A549 (cell line): ENCODE measurements around the gene KIAA0040. TPM values are rescaled to one million over a fixed set of nuclear protein-coding genes. Genes with fewer than 3 reads are reported as not detected.

Experiments used
- ATAC-seq, 2 experiments: fragments of 200-7000 bp in 1 of 2; fragments of >200 bp in 1 of 2; cut with Nextera tagmentation in 1 of 2; cut with Tn5 transposase in 1 of 2; 3 replicates each; pipeline versions ENCODE4 v1.8.0 to v1.9.1; 2018 to 2020; ENCODE audit warnings: mild to moderate bottlenecking in 1 of 2, moderate library complexity in 1 of 2
- CTCF ChIA-PET: fragments of 300-600 bp; sonication (Branson Sonifier 250); formaldehyde crosslinking; extraction: SDS; loops from one replicate; lab custom pipeline; 2021; ENCODE audit warnings: antibody characterized with exemption, inconsistent platforms; lab: Yijun Ruan, JAX
- POLR2A ChIA-PET: fragments of 350-600 bp; formaldehyde crosslinking; extraction: SDS; loops from one replicate; lab custom pipeline; 2021; ENCODE audit warnings: antibody characterized with exemption, inconsistent platforms; lab: Yijun Ruan, JAX
- DNase-seq, 2 experiments: peaks; one replicate each; pipeline versions ENCODE4 v3.0.0 to v3.0.0-alpha.2; 2011 to 2016; ENCODE audit warnings: low read depth in 1 of 2, low spot score in 1 of 2
- FAIRE-seq: peaks from 2 replicates; lab custom pipeline; 2011; peaks lifted over from hg19 to GRCh38; lab: Jason Lieb, UNC
- H3K27ac ChIP-seq, 2 experiments: fragments of >200 bp; sonication (Bioruptor Twin); formaldehyde crosslinking; 3 replicates each; pipeline ENCODE4 v1.5.1; 2016 to 2017
- H3K4me1 ChIP-seq: fragments of >200 bp; sonication (Bioruptor Twin); formaldehyde crosslinking; 3 replicates; pipeline ENCODE4 v1.6.1; 2016
- H3K4me2 ChIP-seq: fragments of >200 bp; sonication (Bioruptor Twin); formaldehyde crosslinking; 3 replicates; pipeline ENCODE4 v1.6.1; 2016
- H3K4me3 ChIP-seq: fragments of >200 bp; sonication (Bioruptor Twin); formaldehyde crosslinking; 3 replicates; pipeline ENCODE4 v1.5.1; 2016
- H3K9me3 ChIP-seq: fragments of >200 bp; sonication (Bioruptor Twin); formaldehyde crosslinking; 3 replicates; pipeline ENCODE4 v1.6.1; 2016
- CBX2 ChIP-seq: fragments of 200-600 bp; sonication (generic); IDR thresholded peaks from 2 replicates; pipeline ENCODE4 v1.6.1; 2016; ENCODE audit warnings: low read depth, mild to moderate bottlenecking, borderline replicate concordance
- CBX8 ChIP-seq: fragments of 200-600 bp; sonication (generic); IDR thresholded peaks from 2 replicates; pipeline ENCODE4 v1.6.1; 2016
- CEBPB ChIP-seq, 2 experiments: fragments of >200 bp in 1 of 2; sonication (Bioruptor Twin) in 1 of 2; formaldehyde crosslinking in 1 of 2; IDR thresholded peaks; 2 replicates each; pipeline ENCODE4 v1.6.1; 2012 to 2016
- CHD2 ChIP-seq: fragments of 150-350 bp; IDR thresholded peaks from 2 replicates; pipeline ENCODE4 v1.6.1; 2014; ENCODE audit warnings: low read length; ENCODE audit not compliant: partially characterized antibody
- CHD4 ChIP-seq: fragments of 200-600 bp; sonication (generic); IDR thresholded peaks from 2 replicates; pipeline ENCODE4 v1.6.1; 2016; ENCODE audit warnings: antibody characterized with exemption, mild to moderate bottlenecking, borderline replicate concordance
- E2F6 ChIP-seq: IDR thresholded peaks from 2 replicates; pipeline ENCODE4 v1.6.1; 2012; ENCODE audit warnings: low read depth, borderline replicate concordance
- FOSB ChIP-seq: fragments of 250-450 bp; sonication (Bioruptor Pico); IDR thresholded peaks from 2 replicates; pipeline ENCODE4 v1.5.0; 2020; ENCODE audit warnings: mild to moderate bottlenecking, moderate library complexity
- GATA3 ChIP-seq: IDR thresholded peaks from 2 replicates; pipeline ENCODE4 v1.6.1; 2012; ENCODE audit warnings: borderline replicate concordance
- HES2 ChIP-seq: fragments of >200 bp; sonication (Bioruptor Twin); formaldehyde crosslinking; IDR thresholded peaks from 2 replicates; pipeline ENCODE4 v1.6.1; 2016
- HOXA7 ChIP-seq: fragments of 250-450 bp; sonication (Bioruptor Pico); IDR thresholded peaks from 2 replicates; pipeline ENCODE4 v1.5.0; 2020; ENCODE audit warnings: mild to moderate bottlenecking, moderate library complexity
- HOXB13 ChIP-seq: fragments of 250-450 bp; sonication (Bioruptor Pico); IDR thresholded peaks from 2 replicates; pipeline ENCODE4 v1.5.0; 2020; ENCODE audit warnings: low read depth, mild to moderate bottlenecking, moderate library complexity
- HOXB5 ChIP-seq: fragments of 250-450 bp; sonication (Bioruptor Pico); IDR thresholded peaks from 2 replicates; pipeline ENCODE4 v1.5.0; 2020; ENCODE audit warnings: mild to moderate bottlenecking, moderate library complexity
- KDM1A ChIP-seq: fragments of 200-600 bp; sonication (generic); IDR thresholded peaks from 2 replicates; pipeline ENCODE4 v1.6.1; 2016; ENCODE audit warnings: low read depth, mild to moderate bottlenecking
- MAX ChIP-seq: IDR thresholded peaks from 2 replicates; pipeline ENCODE4 v1.6.1; 2012
- MYC ChIP-seq: IDR thresholded peaks from 2 replicates; pipeline ENCODE4 v1.6.1; 2012; ENCODE audit warnings: mild to moderate bottlenecking, inconsistent platforms, low read length, improper control_type of control experiment, borderline replicate concordance
- NPAS2 ChIP-seq: fragments of 250-450 bp; sonication (Bioruptor Pico); IDR thresholded peaks from 2 replicates; pipeline ENCODE4 v1.8.0; 2022; ENCODE audit warnings: mild to moderate bottlenecking, moderate library complexity, borderline replicate concordance
- PBX3 ChIP-seq: IDR thresholded peaks from 2 replicates; pipeline ENCODE4 v1.6.1; 2012
- PHF8 ChIP-seq: fragments of 200-600 bp; sonication (generic); IDR thresholded peaks from 2 replicates; pipeline ENCODE4 v1.6.1; 2016; ENCODE audit warnings: low read depth, mild to moderate bottlenecking, antibody characterized with exemption, moderate library complexity, borderline replicate concordance
- POLR2A ChIP-seq: IDR thresholded peaks from 2 replicates; pipeline ENCODE4 v1.6.1; 2012; ENCODE audit warnings: mild to moderate bottlenecking, low read length
- POLR2AphosphoS2 ChIP-seq: conservative IDR thresholded peaks from 2 replicates; pipeline ENCODE4 v1.6.1; 2012; ENCODE audit warnings: low read length, improper control_type of control experiment, inconsistent platforms
- RAD21 ChIP-seq, 2 experiments: fragments of >200 bp in 1 of 2; sonication (Bioruptor Twin) in 1 of 2; formaldehyde crosslinking in 1 of 2; IDR thresholded peaks in 1 of 2; conservative IDR thresholded peaks in 1 of 2; 2 replicates in 1 of 2; 3 replicates in 1 of 2; pipeline ENCODE4 v1.6.1; 2012 to 2018; ENCODE audit warnings: inconsistent platforms in 1 of 2
- RARB ChIP-seq: fragments of 250-450 bp; sonication (Bioruptor Pico); IDR thresholded peaks from 2 replicates; pipeline ENCODE4 v1.8.0; 2021; ENCODE audit warnings: mild to moderate bottlenecking, moderate library complexity
- RFX5 ChIP-seq: fragments of 450-650 bp; IDR thresholded peaks from 2 replicates; pipeline ENCODE4 v1.7.1; 2014; ENCODE audit warnings: antibody characterized with exemption, mild to moderate bottlenecking, moderate library complexity
- TP53 ChIP-seq: fragments of 250-450 bp; sonication (Bioruptor Pico); IDR thresholded peaks from 2 replicates; pipeline ENCODE4 v1.5.0; 2021; ENCODE audit warnings: mild to moderate bottlenecking, moderate library complexity
- WGBS: methylation state at CpG from one replicate; pipeline ENCODE4 v1.1.6; 2017; ENCODE audit errors: missing lambda C conversion rate; 5-methylcytosine and 5-hydroxymethylcytosine counted together
- polyA plus RNA-seq, 4 experiments: library from polyadenylated mRNA; depleted of rRNA in 3 of 4; stranded (reverse); fragments of >200 nt; fragmentation: RNase III in 1 of 4; extraction: RNeasy Plus Mini Kit Qiagen cat#74134 plus additional on column Dnase treatment in 1 of 4; gene quantifications; 2 replicates in 3 of 4; 3 replicates in 1 of 4; pipeline ENCODE4 v1.2.3, GENCODE V29; 2011 to 2017

The KIAA0040 gene
- polyA plus RNA-seq, 2 of the 4 experiments (the other 2 are of a cell fraction), result 0.21 to 1.1 TPM

- TF ChIP-seq E2F6 (no peak), HOXB13 (CRISPR knock-in tag) (no peak), POLR2A (no peak), FOSB (CRISPR knock-in tag) (no peak), CBX8 (no peak), POLR2AphosphoS2 (no peak)
Measured at GRCh38 chr1:175158170-175158591, 34.4 kb downstream of the KIAA0040 start (continued).

- TF ChIP-seq RFX5 (no peak), GATA3 (no peak), CEBPB (IDR thresholded peaks at IDR 0.05) (no peak)
- Histone ChIP-seq H3K9me3 (no peaks in the 10 kb centered on the region), H3K27ac (no peak overlapping the region), H3K4me2 (no peak overlapping the region), H3K4me1 (no peaks in the 10 kb centered on the region), H3K4me3 (no peak overlapping the region)
- no peak for FAIRE-seq
- ATAC-seq, result no peak
- ChIA-PET CTCF (interaction anchor here (1.0 to 6.3 kb wide), 4 partner anchors 12 to 1724 kb away, joined by 3 to 84 read pairs (median 28); no protein-coding TSS in a partner anchor), POLR2A (no interaction called here)
- DNase-seq, result no peak
- WGBS, result 94% methylated on average over 2 of the region's 2 CpGs
Measured at GRCh38 chr1:175157200-175157599, 35.4 kb downstream of the KIAA0040 start.

GRCh38 chr1:175155936-175156335 is 36.6 kb downstream of the KIAA0040 start:
- FAIRE-seq (no peak), ATAC-seq (no peak), DNase-seq (no peak)
- no peaks in the 10 kb centered on the region for H3K4me1 ChIP-seq
- no peak overlapping the region for H3K4me2 ChIP-seq
- CTCF ChIA-PET, result interaction anchor here (0.6 to 6.3 kb wide), 15 partner anchors 9 to 1647 kb away, joined by 3 to 84 read pairs (median 4); no protein-coding TSS in a partner anchor
- TF ChIP-seq TP53 (CRISPR knock-in tag) (no peak), MAX (no peak), CBX2 (no peak), CHD2 (no peak), RAD21 (conservative IDR thresholded peaks at IDR 0.05 in 1 of 2, IDR thresholded peaks at IDR 0.05 in 1 of 2) (no peak), KDM1A (no peak), HOXA7 (no peak), RARB (CRISPR knock-in tag) (no peak), MYC (no peak), HOXB13 (CRISPR knock-in tag) (no peak), CHD4 (no peak), HES2 (no peak)
- no peak overlapping the region for H3K4me3 ChIP-seq
- 15% methylated on average over 5 of the region's 5 CpGs for WGBS
- no peak overlapping the region for H3K27ac ChIP-seq
- no peaks in the 10 kb centered on the region for H3K9me3 ChIP-seq
- POLR2A ChIA-PET, result no interaction called here

GRCh38 chr1:175155473-175155856 is 37.1 kb downstream of the KIAA0040 start:
- FAIRE-seq (no peak), ATAC-seq (no peak), DNase-seq (no peak)
- H3K4me3 ChIP-seq, result no peak overlapping the region
- TF ChIP-seq HOXB13 (CRISPR knock-in tag), result no peak
- no peak for TF ChIP-seq CBX2
- no peak for TF ChIP-seq RARB (CRISPR knock-in tag)
- TF ChIP-seq PBX3, result no peak
- no peak for TF ChIP-seq PHF8
- TF ChIP-seq HOXB5 (CRISPR knock-in tag), result no peak
- TF ChIP-seq NPAS2 (CRISPR knock-in tag), result no peak
- TF ChIP-seq, all 56 proteins: peak for 0
- 3% methylated on average over 4 of the region's 4 CpGs for WGBS
- Histone ChIP-seq H3K9me3 (no peaks in the 10 kb centered on the region), H3K4me2 (no peak overlapping the region), H3K27ac (no peak overlapping the region), H3K4me1 (no peaks in the 10 kb centered on the region)
- POLR2A ChIA-PET, result interaction anchor here (0.6 kb wide), 1 partner anchor 158 kb away, joined by 3 read pairs; no protein-coding TSS in a partner anchor
- CTCF ChIA-PET, result interaction anchor here (0.6 to 6.3 kb wide), 38 partner anchors 9 to 1729 kb away, joined by 3 to 84 read pairs (median 3); partner anchors contain the start of gene TNR
